Measurements from ENCODE around the gene PSMB9. TPM values are rescaled to one million over a fixed set of nuclear protein-coding genes. Genes with fewer than 3 reads are reported as not detected.

The PSMB9 gene
- polyA plus RNA-seq, 4 donors = 5.7 to 7.4 (median 6.0) TPM

GRCh38 chr6:32838114-32838958 is 15.7 kb upstream of the PSMB9 start, which contains the start of gene TAP2:
TAP2 (minus strand) TSS chr6:32838739; CDS start chr6:32838233, 506 bp downstream.
- peak; percentile 83 to 97 (median 88) for DNase-seq (ENCODE audit: low read depth in 4 of 4, low spot score in 3 of 4)

DNA sequence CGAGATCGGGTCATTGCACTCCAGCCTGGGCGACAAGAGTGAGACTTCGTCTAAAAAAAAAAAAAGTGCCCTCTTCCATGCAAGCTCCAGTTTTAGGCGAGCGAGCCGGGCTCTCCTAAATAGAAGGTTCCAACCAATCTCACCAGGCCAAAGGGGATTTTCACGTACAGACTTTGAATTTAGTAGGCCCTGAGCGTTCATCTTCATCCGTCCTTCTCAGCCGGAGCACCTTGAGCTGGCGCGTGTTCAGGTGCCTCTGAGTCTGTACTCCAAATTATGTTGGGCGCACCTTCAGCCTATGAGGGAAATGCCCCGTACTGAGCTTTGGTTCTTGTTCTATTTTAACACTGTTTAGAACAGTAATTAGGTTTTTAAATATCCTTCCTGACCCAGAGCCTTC is 14.6 kb upstream of the PSMB9 start:
- no peak for DNase-seq (ENCODE audit: low read depth in 4 of 4, low spot score in 3 of 4)

- DNase-seq (ENCODE audit: low read depth in 4 of 4, low spot score in 3 of 4) = no peak
Observed at GRCh38 chr6:32840604-32841246, 13.3 kb upstream of the PSMB9 start.

DNA sequence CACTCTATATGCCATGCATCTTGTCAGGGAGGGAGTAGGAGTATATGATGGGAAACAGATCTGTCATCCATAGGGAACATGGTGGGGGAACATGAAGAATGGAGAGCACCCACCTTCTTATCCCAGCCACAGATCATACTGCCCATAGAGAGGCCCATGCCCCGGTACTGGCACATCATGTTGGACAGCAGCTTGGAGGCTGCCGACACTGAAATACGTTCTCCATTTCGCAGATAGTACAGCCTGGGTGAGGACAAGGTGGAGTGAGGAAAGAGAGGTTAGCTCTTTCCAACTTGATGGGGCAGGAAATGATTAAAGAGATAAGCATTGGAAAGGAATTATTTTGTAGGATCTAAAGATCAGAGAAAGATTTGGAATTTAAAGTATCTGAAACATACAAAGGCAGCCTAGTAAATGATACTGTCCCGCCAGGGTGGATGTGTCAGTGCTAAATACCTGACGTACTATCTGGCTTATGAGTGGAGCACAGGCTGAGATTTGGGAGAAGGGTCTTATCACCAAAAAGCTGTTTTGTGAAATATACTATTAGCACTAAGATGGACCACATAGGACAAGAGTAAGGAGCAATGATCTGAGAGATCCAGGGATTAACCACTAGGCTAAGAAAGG is 11.9 kb upstream of the PSMB9 start:
- DNase-seq (ENCODE audit: low read depth in 4 of 4, low spot score in 3 of 4) = no peak

DNA sequence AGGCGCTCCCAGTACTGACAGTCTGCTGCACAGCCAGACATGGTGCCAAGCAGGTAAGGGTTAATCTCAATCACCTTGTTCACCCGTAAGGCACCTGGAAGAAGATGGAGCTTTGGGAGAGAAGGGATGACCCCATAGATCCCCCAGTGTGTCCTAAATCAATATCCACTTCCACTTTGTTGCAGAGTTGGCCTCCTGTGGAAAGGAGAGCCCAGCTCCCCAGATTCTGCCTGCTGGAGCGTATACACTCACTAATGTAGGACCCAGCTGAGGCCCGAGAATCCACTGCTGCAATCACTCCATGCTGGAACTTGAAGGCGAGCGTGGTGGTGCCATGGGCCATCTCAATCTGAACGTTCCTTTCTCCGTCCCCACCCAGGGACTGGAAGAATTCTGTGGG is 11.3 kb upstream of the PSMB9 start:
- DNase-seq (ENCODE audit: low read depth in 4 of 4, low spot score in 3 of 4) = no peak

- DNase-seq (ENCODE audit: low read depth in 4 of 4, low spot score in 3 of 4) = no peak
Observed at GRCh38 chr6:32843331-32843978, 10.5 kb upstream of the PSMB9 start.

GRCh38 chr6:32843979-32844838 is 9.8 kb upstream of the PSMB9 start, which contains the start of gene PSMB8:
PSMB8 (minus strand) TSS chr6:32844047; CDS start chr6:32843996, 51 bp downstream.
- DNase-seq (ENCODE audit: low read depth in 4 of 4, low spot score in 3 of 4) = peak; percentile 89 to 92 (median 91)

DNA sequence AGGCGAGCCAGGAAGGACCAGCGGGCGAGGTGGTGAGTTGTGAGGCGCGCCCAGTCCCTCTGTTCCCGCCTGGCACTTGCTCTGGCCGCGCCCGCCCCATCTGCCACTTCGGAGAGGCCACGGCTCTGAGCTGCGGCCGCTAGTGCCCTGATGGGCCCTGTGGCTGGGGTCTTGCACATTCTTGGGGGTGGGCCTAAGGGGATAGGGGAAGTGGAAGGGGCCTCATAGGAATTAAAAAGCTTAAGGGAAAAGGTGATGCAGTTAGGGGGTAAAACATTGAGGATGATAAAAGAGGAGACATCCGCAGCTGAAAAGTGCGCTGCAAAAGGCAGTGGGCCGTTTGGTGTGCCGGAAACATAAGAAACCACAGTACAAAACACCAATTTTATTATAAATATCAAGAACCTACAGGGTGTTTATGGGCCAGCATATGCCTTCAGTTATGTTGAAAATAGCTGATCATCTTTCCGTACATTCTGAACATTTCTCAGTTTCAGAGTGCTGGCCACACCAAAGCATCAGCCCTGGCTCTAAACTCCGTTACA is 9.1 kb upstream of the PSMB9 start:
- DNase-seq (ENCODE audit: low read depth in 4 of 4, low spot score in 3 of 4) = no peak

GRCh38 chr6:32845384-32845884 is 8.6 kb upstream of the PSMB9 start:
- no peak for DNase-seq (ENCODE audit: low read depth in 4 of 4, low spot score in 3 of 4)

DNA sequence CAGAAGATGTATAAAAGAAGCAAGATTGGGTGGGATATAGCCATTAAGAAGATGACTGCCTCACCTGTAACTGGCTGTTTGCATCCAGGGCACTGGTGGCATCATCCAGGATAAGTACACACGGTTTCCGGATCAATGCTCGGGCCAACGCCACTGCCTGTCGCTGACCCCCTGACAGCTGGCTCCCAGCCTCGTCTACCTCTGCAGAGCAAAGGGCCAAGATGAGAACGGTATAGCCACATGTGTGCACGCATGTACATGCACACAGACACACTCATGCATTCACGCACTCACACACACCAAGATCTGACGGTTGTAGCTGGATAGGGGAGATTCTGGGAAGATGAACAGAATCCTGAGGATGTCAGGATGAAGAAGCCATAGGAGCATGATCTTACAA is 7.0 kb upstream of the PSMB9 start:
- no peak for DNase-seq (ENCODE audit: low read depth in 4 of 4, low spot score in 3 of 4)

DNA sequence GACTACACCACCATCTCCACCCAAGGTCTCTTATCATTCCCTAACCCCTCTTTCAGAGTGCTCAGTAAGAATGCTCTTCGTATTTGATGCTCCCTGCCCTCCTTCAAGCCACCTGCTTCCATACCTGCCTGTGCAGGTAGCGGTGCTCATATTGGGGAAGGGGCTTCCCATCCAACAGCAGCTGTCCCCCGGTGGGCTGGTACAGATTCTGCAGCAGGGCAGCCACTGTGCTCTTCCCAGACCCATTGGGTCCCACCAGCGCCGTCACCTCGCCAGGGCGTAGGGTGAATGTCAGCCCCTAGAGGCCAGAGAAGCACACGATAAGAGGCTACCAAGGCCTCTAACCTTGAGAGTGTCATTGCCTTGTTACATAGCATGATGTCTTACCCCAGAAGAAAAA is 6.2 kb upstream of the PSMB9 start:
- DNase-seq (ENCODE audit: low read depth in 4 of 4, low spot score in 3 of 4) = no peak

DNA sequence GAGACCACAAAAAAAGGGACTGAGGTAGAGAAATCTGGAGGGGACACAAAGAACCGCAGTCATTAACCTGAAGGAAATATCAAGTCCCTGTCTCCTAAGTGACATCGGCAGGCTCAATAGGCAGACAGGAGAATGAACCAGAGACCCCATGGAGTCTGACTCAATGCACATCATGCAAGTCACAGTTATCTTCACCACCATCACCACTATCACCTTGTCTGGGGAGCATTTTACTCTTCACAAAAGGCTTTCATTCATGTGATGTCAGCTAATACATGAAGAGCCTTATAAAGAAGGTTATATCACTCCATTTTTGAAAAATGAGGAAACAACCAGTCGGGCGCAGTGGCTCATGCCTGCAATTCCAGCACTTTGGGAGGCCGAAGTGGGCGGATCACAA is 4.9 kb upstream of the PSMB9 start:
- no peak for DNase-seq (ENCODE audit: low read depth in 4 of 4, low spot score in 3 of 4)

GRCh38 chr6:32851025-32851424 is 3.0 kb upstream of the PSMB9 start:
- DNase-seq (ENCODE audit: low read depth in 4 of 4, low spot score in 3 of 4) = no peak

- no peak for DNase-seq (ENCODE audit: low read depth in 4 of 4, low spot score in 3 of 4)
Observed at GRCh38 chr6:32852018-32852843, 1.8 kb upstream of the PSMB9 start.

DNA sequence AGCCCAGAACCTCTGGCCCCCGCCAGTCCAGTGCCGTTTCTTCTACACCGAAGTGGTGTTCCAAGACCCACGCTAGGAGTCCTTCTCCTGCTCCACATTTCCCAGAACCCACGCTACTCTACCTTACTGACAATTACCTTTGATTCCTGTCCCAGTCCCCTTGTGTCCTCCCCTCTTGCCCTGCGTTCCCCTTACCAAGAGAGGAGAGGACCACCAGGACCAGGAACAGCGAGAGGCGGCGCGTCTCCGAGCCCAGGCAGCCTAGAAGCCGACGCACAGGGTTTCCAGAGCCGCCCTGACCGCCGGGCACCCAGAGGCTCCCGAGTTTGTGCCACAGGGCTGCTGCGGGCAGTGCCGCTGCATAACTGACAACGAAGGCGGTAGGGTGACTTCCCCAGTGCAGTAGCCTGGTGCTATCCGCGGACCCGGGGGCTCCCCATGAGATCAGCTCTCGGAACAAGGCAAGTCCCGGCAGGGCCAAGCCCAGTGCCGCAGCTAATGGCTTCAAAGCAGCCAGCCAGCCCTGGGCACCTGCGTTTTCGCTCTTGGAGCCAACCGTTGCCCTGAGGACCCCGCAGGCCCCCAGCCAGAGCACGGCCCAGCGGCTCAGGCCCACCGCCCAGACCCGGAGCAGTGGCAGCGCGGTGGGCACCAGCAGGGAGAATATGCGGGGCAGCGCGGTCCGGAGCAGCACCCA is 1.0 kb upstream of the PSMB9 start:
- DNase-seq (ENCODE audit: low read depth in 4 of 4, low spot score in 3 of 4) = peak in 1 of 4 donors; percentile 12

DNA sequence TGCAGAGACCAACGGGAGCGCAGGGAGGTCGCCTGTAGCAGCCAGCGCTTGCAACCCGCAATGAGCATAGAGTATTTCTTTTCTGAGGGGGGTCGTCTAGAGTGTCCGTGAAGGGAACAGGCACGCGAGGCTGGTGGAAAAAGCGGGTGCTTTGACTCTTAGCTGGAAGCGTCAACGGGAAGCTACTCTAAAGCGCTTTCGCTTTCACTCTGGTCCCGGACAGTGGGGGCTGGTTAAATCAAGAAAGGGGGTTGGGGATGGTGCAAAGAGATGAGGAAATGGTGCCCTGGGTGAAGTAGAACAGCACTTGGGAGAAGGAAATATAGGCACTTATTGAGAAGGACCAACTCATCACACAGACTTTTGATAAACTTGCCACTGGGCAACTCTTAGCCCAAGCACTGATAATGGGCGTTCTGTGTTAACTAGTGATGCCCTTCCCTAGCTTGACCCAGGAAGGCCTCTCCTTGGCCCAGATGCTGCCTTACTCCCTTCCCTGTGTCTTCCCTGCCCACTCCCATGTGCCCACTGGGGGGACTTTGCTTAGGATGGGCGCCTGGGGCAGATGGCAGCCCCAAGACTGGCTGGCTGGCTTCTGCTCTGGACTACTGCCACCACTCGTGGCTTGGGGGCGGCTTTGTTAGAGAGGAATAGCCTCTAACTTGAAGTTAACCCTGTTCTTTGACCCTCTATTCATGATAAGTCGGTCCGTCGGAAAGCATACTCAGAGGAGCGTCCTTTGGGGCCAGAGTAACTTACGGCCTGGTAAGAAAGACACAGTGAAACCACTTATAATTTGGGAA is 585 bp downstream of the PSMB9 start:
- peak in 1 of 4 donors; percentile 12 for DNase-seq (ENCODE audit: low read depth in 4 of 4, low spot score in 3 of 4)

- DNase-seq (ENCODE audit: low read depth in 4 of 4, low spot score in 3 of 4) = no peak
Observed at GRCh38 chr6:32855467-32856174, 1.6 kb downstream of the PSMB9 start.

All from right renal pelvis (tissue), 4 donors.